Bronchial smooth muscle cell (primary cell): ENCODE results near the gene SPTBN1. TPM values are rescaled to one million over a fixed set of nuclear protein-coding genes. Genes with fewer than 3 reads are reported as not detected.

Experiments
- total RNA-seq: library from RNA; depleted of rRNA; stranded (reverse); fragments of >200 nt; gene quantifications from 2 replicates; pipeline ENCODE4 v1.2.1, GENCODE V29; 2014

The SPTBN1 gene
- total RNA-seq, result 271 and 300 TPM in 2 replicates

GRCh38 chr2:54455563-54456361, at the start of gene SPTBN1:
TSS of gene SPTBN1 (plus strand) at chr2:54456327. CDS start at chr2:54526419, 70,092 bp downstream.

Other genes starting within 250 kb of the SPTBN1 start
- gene TSPYL6, start 200.1 kb upstream of the SPTBN1 start, total RNA-seq, result not detected in 2 replicates